Posterior cingulate gyrus (tissue), 11 donors: ENCODE measurements around the gene CRTC3.
"Not testable (repeated sequence)": the region's sequence is repeated elsewhere in the genome, so short reads cannot be mapped to it uniquely, and the experiment has no call there.

Experiments
- DNase-seq, 10 donors: peaks; one replicate each; pipeline versions ENCODE4 v3.0.0 to v3.0.0-alpha.2; 2020 to 2021; ENCODE audit warnings: mixed read lengths in 3 of 10
- intact Hi-C: fragments of 100-400 bp; cut with DNase I; formaldehyde crosslinking; loops from one replicate; pipeline ENCODE4 v1.15.1; 2023

CRTC3 gene

GRCh38 chr15:90685591-90686434 is 156.1 kb downstream of the CRTC3 start:
- intact Hi-C loops, result no loop called here
- peak in 1 of 10 donors; percentile 39 for DNase-seq

- intact Hi-C loops, result no loop called here
- no peak for DNase-seq
Observed at GRCh38 chr15:90686435-90687218, 156.9 kb downstream of the CRTC3 start.

GRCh38 chr15:90689326-90689961 is 159.7 kb downstream of the CRTC3 start:
- DNase-seq, intact Hi-C loops: not testable (repeated sequence)

GRCh38 chr15:90690585-90690984 is 160.9 kb downstream of the CRTC3 start:
- no peak for DNase-seq
- intact Hi-C loops, result no loop called here

GRCh38 chr15:90691369-90691768 is 161.6 kb downstream of the CRTC3 start:
- DNase-seq, result no peak
- intact Hi-C loops, result no loop called here

GRCh38 chr15:90691982-90692773 is 162.5 kb downstream of the CRTC3 start:
- DNase-seq, result no peak
- intact Hi-C loops, result no loop called here
